Vagina (tissue), 2 donors: ENCODE measurements around the gene MGMT.

Experiments used
- CTCF ChIP-seq, 3 experiments: fragments of 450-650 bp in 2 of 3; fragments of 200-600 bp in 1 of 3; sonication (generic) in 1 of 3; IDR thresholded peaks; one replicate each; pipeline ENCODE4 v1.5.1; 2017 to 2019; ENCODE audit warnings: antibody characterized with exemption in 3 of 3, mild to moderate bottlenecking in 2 of 3, moderate library complexity in 2 of 3
- POLR2A ChIP-seq, 2 donors: fragments of 450-650 bp; IDR thresholded peaks; one replicate each; pipeline ENCODE4 v1.6.1; 2017; ENCODE audit warnings: antibody characterized with exemption in 2 of 2, mild to moderate bottlenecking in 2 of 2, moderate library complexity in 2 of 2

GRCh38 chr10:129716881-129717280 is 249.8 kb downstream of the MGMT start:
- no peak for TF ChIP-seq CTCF (IDR thresholded peaks at IDR 0.05)
- TF ChIP-seq POLR2A (IDR thresholded peaks at IDR 0.05), result no peak
